Right lobe of liver (tissue), 4 donors: Measurements from ENCODE around the gene MGAT3.

ENCODE experiments used
- POLR2A ChIP-seq: fragments of 450-650 bp; IDR thresholded peaks from one replicate; pipeline ENCODE4 v1.6.1; 2017; ENCODE audit warnings: antibody characterized with exemption, mild to moderate bottlenecking
- TF ChIP-seq, protein P1 (sequence below), 4 donors: fragments of 200-600 bp in 3 of 4; fragments of 450-650 bp in 1 of 4; IDR thresholded peaks; one replicate each; pipeline versions ENCODE4 v1.5.1 to v1.8.0; 2016 to 2022; ENCODE audit warnings: antibody characterized with exemption in 4 of 4, mild to moderate bottlenecking in 2 of 4
- donor health status: DM: no; HTN: no; CAD: no.
- donor health status: DM: no; HTN: no; CAD: no.
- donor health status: DM: no; HTN: yes; CAD: no.

DNA sequence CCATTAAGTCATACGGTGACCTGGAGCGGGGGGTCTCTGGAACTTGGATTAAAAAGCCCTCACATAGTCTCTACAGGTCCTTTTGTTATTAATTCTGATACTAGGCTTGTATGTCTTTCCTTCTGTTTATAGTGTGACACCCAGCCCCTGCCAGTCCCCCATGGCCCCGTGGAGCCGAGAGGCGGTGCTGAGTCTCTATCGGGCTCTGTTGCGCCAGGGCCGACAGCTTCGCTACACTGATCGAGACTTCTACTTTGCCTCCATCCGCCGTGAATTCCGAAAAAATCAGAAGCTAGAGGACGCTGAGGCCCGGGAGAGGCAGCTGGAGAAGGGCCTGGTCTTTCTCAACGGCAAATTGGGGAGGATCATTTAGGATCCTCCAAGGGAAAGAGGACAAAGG, 47.3 kb downstream of the MGAT3 start:
- TF ChIP-seq, protein P1, sequence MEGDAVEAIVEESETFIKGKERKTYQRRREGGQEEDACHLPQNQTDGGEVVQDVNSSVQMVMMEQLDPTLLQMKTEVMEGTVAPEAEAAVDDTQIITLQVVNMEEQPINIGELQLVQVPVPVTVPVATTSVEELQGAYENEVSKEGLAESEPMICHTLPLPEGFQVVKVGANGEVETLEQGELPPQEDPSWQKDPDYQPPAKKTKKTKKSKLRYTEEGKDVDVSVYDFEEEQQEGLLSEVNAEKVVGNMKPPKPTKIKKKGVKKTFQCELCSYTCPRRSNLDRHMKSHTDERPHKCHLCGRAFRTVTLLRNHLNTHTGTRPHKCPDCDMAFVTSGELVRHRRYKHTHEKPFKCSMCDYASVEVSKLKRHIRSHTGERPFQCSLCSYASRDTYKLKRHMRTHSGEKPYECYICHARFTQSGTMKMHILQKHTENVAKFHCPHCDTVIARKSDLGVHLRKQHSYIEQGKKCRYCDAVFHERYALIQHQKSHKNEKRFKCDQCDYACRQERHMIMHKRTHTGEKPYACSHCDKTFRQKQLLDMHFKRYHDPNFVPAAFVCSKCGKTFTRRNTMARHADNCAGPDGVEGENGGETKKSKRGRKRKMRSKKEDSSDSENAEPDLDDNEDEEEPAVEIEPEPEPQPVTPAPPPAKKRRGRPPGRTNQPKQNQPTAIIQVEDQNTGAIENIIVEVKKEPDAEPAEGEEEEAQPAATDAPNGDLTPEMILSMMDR (IDR thresholded peaks at IDR 0.05), result no peak
- no peak for TF ChIP-seq POLR2A
